Endometrium (tissue), 2 donors: ENCODE results near the gene BRF1.

Source experiments
- FAIRE-seq: peaks from 2 replicates; lab custom pipeline; 2012; peaks lifted over from hg19 to GRCh38; lab: Jason Lieb, UNC
- donor health status: control.
- donor health status: control.

The BRF1 gene

DNA sequence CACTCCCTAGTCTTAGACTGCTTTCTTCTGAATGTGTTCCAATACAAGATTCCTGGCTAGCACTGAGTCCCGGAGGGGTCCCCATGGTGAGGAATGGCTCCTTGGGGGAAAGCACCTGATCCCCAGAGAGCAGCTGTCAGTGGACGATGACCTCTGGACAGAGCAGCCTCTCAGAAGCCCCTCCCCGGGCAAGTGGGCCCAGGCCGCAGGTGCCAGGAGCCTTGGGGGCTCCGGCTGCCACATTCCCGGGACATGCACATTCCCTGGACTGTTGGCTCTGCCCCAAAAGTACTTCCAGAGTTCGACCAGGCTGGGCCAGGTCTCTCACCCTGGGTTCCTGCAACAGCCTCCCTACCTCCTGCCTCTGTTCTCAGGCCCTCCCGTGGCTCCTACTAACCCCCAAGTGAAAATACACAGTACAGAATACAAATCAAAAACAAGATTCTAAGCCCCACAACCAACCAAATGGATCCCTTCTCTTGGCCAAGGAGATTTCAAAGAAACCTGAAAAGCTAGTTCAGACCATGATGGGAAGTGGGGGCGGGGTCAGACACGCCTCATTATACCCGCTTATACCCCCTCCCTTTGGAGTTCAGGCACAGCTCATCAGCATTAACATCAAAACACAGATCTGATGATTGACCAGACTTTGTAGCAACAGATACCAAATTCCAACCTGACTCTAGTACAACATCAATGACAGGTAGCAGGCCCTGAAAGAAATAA is 75.8 kb downstream of the BRF1 start:
- FAIRE-seq, result no peak

- no peak for FAIRE-seq
Observed at GRCh38 chr14:105223770-105224544, 76.8 kb downstream of the BRF1 start.

GRCh38 chr14:105223260-105223659 is 77.5 kb downstream of the BRF1 start:
- FAIRE-seq, result peak; percentile 53

GRCh38 chr14:105221598-105222178 is 79.1 kb downstream of the BRF1 start:
- FAIRE-seq, result no peak

DNA sequence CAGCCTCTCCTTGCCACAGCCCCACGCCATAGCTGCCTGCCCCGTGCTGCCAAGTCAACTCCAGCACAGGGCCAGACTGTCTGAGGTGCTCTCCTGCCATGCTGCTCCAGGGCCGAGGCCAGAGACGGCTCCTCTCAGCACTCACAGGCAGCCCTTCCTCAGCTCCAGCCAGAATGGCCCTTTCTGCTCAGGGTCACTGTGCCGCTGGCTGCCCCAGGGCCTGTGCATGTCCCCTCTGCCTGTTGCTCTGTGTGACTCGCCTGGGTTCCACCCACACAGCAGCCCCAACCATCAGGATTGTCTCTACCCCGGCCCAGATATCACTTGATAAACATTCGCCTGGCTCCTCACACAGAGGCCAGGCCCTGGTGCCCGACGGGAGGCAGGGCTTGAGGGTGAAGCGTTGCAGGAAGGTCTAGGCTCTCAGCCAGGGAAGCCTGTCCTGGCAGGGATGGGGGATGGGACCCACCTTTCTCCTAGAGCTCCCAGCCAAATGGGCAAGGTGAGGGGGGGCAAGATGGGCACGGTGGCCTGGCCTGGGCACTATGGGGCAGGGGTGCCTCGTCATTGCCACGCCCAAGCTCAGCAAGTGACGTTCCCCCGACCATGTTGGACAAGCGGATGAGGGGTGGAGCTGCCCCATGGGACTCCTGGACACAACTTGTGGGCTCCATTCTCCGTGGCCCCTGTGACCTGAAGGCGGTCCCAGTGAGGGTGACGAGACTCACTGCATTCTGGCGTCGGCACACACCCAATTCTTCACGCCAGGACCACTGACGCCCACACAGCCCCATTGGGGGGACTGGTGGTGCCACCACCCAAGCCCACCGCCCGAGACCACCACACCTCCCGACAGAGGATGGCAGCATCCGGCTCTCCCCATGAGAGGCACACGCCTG is 79.9 kb downstream of the BRF1 start:
- no peak for FAIRE-seq

- no peak for FAIRE-seq
Observed at GRCh38 chr14:105219753-105220152, 81.0 kb downstream of the BRF1 start.

DNA sequence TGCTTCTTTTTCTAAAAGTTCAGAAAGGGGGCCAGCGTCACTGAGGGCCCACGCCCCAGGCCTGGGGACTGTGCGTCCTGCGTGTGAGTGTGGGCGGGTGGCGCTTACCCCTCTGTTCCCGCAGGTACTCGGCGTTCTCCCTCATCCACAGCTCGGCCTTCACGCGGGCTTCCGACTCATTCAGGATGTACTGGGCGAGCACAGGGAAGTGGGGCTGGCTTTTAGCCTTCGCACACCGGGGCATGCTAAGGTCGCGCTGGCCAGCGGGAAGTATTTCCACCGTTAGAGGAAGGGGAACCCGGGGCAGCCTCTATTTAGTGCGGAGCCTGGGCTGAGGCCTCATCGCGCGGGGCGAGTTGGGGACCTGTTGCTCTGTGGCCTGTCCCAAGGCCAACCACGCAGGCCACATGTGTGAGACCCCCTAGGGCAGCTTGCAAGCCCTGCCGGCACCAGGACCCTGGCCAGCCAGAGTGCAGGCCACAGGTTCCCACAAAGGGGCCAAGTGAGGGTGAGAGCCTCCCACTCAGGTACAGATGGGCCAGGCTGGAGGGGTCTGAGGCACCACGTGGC is 81.7 kb downstream of the BRF1 start:
- no peak for FAIRE-seq

DNA sequence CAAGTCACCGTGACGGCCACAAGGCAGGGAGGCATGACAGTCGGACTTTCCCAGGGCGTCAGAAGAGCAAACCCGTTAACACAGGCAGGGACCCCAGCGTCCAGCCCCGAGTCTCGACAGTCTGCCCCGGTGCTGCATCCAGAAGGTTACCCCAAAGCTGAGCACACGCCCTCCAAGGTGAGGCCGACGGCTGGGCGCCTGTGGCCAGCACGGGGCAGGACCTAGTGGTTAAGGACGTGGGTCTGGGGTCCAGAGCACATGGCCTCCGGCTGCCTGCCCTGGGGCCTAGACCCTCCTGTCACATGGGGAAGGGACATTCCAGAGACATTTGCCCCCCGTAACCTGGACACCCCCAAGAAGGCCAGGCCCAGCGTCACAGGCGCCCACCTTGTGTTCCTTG is 82.2 kb downstream of the BRF1 start:
- no peak for FAIRE-seq

- FAIRE-seq, result no peak
Observed at GRCh38 chr14:105217774-105218173, 83.0 kb downstream of the BRF1 start.

DNA sequence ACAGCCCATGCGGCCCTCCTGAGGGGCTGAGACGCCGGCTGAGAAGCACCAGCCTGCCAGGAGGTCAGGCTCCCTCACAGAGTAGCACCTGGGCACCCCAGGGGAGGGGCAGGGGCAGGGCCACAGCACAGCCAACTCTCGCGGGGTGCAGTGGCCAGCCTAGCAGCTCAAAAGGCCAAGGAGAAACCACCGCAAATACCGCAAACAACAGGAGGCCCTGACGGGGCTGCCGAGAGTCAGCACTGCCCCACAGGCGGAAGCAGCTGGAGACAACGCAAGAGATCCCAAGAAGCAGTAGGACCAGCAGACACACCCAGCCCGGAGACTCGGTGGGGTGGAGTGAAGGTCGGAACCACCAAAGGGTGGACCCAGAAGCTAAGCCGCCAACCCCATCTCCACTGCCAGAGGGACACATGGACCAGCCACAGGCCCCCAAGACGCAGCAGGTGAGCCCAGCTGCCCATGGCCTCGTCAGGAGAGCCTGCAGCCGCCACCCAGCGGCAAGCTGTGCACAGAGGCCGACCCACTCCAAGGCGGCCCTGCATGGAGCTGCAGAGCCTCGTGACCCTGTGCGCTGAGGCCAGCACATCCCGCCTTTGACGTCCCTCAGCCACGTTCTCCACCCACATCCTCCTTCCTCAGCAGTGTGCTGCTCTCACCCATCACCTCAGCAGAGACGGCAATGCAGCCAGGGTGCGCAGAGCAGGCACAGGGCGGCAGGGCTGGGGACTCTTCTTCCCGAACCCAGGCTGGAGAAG is 84.1 kb downstream of the BRF1 start:
- no peak for FAIRE-seq

GRCh38 chr14:105215602-105216001 is 85.2 kb downstream of the BRF1 start:
- no peak for FAIRE-seq

GRCh38 chr14:105214324-105214915 is 86.4 kb downstream of the BRF1 start:
- no peak for FAIRE-seq

DNA sequence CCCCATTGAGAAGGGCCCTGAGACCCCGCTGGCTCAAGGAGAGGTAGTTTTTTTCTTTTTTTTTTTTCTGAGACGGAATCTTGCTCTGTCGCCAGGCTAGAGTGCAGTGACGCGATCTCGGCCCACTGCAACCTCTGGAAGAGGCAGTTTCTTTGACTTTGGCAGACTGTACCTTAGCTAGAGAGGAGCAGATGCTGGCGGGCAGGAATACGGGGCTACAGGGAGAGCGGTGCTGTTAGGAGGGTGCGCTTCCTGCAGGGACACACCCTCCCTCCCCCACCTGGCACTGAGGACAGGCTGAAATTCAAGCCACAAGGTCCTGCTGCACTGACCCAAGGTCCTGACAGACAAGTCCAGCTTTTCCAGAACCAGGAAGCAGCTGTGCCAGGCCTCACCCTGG is 87.4 kb downstream of the BRF1 start:
- no peak for FAIRE-seq

- FAIRE-seq, result no peak
Observed at GRCh38 chr14:105212541-105213300, 88.1 kb downstream of the BRF1 start.

- FAIRE-seq, result no peak
Observed at GRCh38 chr14:105211758-105212089, 89.1 kb downstream of the BRF1 start.

- FAIRE-seq, result no peak
Observed at GRCh38 chr14:105211086-105211757, 89.6 kb downstream of the BRF1 start.

DNA sequence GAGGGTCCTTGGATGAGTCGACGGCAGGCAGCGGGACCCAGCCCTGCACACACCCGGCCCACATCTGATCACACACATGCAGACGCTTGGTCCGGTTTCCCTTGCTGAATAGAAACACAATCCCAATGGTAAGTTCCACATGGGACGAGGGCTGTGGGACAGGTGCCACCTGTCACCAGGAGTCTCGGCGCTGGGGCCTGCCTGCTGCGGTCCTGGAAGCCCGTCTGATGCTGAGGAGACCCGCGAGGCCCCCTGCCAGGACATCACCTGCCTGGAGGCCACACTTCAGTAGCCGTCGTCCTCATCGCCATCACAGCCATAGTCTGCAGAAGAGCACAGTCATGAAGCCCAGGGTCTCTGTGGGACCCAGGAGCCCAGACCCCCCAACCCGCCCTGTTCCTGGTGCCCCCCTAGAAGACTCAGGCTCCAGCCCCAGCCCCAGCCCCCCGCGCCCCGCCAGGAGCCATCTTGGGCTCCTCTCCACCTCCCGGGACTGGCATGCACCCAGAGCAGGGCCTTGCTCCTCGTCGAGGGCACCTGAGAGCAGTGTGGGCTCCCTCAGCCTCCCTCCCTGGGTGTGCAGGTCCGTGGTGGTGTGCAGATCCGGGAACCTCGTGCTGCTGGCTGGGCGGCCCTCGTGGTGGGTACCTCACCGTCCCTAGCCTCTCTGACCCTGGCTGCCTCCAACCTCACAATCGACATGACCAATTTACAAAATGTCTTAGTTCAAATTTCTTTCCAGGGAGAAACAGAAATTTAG is 90.4 kb downstream of the BRF1 start:
- FAIRE-seq, result no peak

DNA sequence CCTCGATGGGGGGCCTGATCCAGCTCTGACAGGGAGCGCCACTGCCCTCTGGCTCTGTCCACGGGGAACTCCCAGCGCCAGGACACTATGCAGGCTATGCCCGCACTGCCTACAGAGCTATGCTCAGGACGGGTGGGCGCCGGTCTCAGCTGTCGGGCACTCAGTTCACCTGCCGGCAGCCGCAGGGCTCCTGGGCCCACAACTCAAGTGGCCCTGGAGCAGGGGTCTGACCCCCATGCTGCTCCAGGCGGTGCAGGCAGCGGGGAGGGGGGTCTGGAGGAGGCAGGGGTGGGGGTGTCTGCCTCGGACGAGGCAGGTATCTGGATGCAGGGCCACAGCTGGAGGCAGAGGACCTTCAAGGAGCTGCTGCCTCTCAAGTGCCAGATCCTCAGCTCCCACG is 91.2 kb downstream of the BRF1 start:
- no peak for FAIRE-seq

DNA sequence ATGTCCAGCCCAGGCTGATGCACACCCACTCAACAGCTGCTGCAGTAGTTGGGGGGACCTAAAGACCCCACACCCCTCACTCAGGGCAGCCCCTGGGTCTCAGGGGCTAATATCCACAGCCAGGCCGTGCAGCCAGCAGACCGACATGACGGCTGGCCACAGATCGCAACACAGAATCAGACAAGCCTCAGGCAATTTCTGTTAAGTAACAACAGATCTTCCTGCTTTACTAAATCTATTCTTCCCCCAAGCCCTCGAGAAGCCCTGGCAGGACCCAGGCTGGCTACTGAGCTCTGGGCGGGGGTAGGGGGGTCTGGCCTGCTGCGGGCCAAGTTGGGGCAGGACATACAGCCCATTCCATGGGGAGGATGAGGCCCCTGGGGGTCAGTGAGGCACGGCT is 91.7 kb downstream of the BRF1 start:
- no peak for FAIRE-seq
